GM19372 (cell line): ENCODE measurements around the gene NPB.

Source experiments
- ATAC-seq: cut with Tn5 transposase; IDR thresholded peaks from one replicate; pipeline ENCODE4 v1.9.1; 2021; ENCODE audit warnings: mild to moderate bottlenecking, low read depth, moderate library complexity; ENCODE audit not compliant: unreplicated experiment

NPB gene

DNA sequence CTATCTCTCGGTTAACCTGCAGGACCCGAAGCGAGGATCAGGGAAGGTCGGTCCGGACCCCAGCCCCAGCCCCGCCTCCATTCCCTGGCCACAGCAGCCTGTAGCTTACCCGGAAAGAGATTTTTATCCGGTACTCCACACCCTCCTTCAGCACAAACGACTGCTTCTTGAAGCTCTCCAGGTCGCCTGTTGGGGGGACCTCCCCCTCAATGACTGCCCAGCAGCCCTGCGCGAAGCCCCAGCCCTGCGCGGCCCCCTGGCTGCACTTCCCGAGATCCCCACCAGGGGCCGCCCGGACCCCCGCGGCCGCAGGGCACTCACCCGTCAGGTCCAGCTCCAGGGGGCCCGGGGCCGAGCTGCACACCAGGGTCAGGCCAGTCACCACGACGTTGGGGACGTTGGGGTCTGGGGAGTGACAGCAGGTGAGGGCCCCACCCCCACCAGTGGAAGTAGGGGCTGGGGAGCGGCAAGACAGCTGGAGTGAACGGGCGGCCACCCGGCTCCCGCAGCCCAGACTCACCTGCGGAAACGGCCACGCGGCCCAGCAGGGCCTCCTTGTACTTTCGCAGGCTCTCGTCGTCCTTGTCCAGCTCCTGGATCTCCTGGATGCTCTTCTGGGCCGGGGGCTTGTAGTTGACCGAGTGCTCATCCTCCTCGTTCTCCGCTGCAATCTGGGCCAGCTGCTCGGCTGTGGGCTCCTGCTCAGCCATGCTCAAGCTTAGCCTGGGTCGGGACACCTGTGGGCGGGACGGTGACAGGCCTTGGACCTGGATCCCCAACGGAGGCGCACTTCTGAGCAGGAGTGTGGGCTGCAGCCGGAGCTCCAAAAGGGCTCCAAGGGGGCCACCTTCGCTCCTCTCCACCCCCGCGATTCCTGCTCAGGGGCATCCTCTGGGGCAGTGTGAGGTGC, 32.6 kb upstream of the NPB start:
- no peak for ATAC-seq

DNA sequence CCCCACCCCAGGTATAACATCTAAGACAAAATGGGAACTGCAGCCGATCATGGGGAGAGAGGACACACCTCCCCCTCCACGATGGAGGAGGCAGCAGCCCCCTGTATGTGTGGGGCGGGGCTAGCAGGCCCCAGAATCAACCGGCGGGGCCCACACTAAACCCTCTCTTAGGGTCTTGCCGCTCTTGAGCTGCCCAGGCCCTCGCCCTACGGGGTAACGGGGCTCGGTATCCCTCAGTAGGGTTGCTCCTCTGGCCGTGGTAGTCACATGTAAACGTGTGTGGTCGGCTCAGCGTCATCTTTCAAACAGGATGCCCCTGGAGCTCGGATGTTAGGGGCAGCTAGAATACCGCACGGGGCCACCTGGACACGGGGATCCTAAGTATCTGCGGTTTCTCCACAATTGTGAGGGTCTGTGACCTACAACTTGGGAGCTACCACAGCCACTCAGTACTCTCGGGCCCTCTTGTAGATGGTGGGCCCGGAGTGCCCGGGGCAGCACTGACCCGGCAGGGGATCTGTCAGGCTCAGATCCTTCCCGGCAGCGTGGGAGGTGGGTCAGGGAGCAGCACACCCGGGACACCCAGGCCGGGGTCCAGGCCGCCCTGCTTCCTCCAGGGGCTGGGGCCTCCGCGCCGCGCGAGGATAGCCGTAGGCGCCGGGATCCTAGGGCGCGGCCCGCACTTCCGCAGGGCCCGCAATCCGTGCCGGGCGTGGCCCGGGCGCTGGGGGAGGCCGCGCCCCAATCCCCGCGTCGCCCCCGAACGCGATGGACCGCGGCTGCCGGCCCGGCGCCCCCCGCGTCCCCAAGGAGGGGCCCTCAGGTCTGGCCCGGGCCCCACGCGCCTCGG, 31.7 kb upstream of the NPB start:
- peak; percentile 9 for ATAC-seq

DNA sequence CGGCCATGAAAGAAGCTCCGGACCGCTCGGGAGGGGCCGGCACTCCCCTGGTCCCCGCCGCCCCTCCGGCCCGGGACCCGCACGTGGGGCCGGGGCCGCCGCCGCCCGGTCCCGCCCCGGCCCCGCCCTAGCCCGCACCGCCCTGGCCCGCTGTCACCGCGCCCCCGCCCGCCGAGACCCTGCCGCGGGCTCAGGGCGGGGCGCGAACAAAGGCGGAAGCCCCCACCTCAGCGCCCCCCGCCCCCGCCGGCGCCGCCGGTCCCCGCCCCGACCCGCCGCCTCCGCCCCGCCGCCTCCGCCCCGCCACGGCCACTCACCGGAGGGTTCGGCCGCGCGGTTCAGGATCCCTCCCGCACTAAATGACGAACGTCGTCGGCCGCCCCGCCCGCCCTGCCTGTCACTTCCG, 31.1 kb upstream of the NPB start, which contains the start of gene ARHGDIA:
Gene ARHGDIA, minus strand, starts transcription at position 357 of the 406 bp plus-strand sequence. CDS start 1,407 bp downstream, outside the sequence.
- ATAC-seq = peak; percentile 27

DNA sequence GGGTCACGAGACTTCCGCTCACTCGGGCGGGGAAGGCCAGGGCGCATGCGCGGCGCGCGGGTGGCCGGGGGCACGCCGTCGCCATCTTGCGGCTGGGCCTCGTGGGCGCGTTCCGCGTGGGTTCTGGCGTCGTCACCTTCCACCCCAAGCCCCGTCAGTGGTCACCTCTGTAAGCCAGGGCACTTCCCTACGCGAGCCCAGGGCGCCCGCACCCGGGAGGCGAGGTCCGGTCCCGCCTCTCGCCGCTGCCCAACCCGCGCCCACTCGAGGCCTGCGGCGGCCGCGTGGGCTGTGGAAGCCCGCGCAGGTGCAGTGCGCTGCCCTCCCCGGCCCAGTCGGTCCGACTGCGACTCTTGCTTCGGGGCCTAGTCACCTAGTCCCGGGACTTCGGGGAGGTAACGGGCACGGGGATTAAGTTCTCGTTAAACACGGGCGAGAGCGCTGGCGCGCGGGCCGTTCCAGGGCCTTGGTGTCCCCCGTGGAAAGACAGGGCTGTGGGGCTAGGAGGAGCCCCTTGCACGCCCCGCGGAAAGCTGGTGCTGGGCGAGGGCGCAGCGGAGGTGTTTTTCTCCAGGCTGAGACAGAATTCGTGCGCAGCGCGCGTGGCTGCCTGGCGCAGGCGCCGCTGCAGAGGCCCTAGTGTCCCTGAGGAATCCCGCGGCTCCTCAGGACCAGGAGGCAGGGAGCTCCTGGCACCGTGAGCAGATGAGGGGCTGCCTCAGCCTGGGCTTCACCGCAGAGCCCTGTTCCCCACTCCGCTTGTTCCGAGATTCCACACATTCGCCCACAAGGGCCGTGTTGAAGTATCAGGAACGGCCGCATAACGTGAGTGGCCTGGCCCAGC, 30.4 kb upstream of the NPB start:
- ATAC-seq = peak; percentile 56

DNA sequence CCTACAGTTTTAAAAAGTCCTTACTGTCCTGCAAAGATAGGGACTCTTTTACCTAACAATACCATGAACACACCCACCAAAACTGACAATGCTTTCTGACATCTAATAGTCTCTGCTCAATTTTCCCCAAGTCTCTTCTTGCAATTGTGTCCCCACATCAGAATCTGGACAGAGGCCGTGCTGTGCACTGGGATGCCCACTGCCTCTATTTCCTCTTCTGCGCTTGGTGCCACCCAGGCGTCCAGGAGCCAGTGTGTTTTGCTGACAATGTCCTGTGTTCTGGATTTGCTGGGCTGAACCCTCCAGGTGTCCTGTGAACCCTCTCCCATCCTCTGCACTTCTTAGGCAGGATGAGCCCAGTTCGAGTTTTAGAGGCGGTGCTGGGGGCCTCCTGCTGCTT, 24.5 kb upstream of the NPB start:
- no peak for ATAC-seq

DNA sequence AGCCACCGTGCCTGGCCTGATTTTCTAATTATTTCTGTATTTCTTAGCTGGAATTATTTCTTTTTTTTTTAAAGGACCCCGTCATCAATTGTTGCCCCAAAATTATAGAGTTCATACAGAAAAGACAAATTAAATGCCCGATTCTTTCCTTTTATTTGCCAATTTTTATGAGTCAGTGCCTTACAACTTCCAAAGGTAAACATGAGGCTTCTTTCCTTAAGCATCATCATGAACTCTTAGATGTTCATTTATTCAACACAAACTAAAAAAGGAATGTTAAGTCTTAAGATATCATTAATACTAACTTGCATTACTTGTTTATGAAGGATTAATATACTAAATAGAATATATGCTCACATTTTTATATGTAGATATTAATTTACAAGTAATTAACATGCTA, 23.7 kb upstream of the NPB start:
- no peak for ATAC-seq

DNA sequence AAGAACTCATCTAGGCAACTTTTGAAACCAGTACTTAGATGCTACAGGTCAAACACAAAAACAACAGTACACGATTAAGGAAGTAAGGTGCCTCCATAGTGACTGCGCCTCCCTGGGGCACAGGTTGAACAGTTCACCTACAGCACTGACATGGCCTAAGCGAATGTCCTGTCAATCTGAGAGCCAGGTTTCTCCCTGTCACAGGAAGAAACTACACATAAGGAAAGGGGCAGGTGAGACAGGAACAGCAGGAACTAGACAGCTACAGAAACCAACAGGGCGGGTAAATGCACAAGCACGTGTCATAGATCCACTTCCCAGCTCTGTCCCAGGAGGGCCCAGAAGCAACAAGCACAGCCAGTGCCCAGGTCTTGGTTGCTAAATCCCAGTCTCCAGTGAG, 22.9 kb upstream of the NPB start:
- ATAC-seq = no peak

DNA sequence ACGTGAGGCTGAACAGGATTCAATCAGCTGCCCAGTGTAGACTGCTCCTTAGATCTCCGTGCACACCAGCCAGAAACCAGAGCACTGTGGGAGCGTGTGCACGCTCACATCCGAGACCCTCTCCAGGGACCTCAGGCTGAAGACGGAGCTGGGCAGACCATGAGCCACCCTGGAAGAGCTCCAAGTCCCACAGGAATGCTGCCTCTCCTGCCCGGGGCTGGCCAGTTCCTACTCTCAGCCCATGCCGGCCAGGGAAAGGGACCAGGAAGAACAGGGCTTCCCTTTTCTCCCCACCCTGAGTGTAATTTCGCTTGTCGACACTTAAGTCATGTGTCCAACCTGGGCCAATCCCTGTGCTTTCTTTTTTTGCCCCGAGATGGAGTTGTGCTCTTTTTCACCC, 17.5 kb upstream of the NPB start:
- no peak for ATAC-seq

DNA sequence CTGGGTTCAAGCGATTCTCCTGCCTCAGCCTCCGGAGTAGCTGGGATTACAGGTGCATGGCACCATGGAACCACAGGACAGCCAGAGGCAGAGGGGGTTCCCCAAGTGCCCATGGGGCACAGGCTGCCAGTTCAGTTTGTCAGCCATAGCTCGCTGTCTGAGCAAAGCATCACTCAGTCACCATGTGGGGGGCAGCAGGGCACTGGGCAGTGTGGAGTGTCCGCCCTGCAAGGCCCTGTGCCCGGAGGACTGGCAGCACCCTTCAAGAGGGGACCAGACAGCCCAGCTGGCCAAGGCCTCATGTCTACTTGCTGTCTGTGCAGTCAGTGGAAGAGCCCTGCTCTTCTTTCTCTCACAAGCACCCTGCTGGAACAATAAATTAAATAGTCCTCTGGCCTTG, 17.1 kb upstream of the NPB start:
- ATAC-seq = no peak

DNA sequence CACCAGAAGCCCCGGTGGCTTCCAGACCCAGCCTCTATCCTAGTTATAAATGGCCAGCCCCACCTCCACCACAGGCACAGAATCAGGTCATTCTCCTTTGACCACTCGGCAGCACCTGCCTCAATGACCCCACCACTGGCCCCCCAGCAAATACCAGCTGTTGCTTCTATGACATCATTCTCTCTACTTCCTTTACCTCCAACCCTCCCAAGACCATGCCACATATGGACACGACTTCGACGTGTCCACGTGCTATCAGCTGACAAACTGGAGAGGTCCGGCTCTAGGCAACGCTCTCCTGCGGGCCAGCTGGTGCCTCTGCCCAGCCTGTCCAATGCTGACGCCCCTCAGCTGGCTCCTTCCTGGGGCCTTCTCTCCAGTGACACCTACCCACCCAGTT, 16.6 kb upstream of the NPB start:
- ATAC-seq = no peak

DNA sequence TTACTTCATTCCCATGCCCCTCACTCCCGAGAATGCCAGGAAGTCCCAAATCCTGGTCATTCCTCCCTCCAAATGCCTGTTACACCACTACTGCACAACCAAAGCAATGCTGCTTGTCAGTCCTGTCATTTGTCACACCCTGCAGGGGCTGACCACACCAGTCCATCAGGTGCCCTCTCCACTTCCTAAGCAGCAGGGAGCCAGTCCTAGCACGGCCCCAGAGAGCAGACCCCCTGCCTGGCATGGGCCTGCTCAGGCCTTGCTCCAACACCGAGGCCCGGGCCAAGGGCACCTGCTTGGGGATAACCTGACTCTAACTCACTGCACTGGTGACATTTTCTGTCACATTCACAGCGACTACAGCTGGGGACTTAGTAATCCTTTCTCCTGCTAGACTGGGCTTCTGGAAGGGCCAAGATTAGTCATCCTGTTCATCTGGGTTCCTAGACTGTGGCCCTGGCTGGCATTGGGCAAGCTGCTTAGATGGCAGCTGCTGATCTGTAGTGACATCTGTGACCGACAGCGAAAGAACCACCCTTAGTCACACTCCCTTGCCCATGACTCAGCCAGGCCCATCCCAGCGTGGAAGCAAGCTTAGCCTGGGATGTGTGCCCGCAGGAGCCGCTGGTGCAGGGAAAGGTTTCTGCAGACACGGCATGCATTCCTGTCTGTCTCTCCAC, 16.0 kb upstream of the NPB start:
- no peak for ATAC-seq

DNA sequence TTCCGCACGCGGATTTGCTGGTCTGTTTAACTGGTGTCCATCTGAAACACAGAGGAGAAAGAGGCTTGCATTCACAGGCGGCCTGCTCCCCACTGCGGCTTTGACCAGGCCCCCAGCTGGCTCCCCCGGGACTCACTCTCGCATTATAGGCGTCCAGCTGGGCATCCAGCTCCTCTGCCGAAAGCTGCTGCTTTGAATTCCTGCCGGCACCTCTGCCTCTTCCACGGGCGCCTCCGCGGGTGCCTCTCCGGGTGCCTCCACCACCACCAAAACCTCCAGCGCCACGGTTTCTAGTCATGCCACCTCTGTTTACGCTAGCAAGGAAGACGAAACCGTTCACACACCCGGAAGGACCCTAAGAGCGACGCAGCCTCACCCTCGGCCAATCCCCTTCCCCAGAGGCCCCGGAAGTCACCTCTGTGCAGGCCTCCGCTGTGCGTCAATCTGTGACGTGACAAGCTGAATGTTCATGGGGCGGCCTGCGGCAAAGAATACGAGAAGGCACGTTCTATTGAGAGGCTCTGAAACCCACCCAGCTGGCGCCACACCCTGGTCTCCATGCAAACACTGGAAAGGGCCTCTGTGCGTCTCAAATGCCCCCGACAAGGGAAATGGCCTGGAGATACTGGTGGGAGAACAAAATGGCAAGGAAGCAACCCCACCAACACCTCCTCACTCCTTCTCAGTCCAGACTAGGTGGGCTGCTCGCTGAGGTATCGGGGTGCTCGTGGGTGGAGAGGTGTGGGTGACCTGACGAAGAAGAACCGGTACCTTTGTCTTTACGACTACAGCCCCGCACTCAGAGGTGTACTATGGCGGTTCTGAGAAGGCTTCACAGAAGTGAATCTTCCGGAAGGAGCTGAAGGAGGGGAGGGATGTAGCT, 13.7 kb upstream of the NPB start:
- no peak for ATAC-seq

DNA sequence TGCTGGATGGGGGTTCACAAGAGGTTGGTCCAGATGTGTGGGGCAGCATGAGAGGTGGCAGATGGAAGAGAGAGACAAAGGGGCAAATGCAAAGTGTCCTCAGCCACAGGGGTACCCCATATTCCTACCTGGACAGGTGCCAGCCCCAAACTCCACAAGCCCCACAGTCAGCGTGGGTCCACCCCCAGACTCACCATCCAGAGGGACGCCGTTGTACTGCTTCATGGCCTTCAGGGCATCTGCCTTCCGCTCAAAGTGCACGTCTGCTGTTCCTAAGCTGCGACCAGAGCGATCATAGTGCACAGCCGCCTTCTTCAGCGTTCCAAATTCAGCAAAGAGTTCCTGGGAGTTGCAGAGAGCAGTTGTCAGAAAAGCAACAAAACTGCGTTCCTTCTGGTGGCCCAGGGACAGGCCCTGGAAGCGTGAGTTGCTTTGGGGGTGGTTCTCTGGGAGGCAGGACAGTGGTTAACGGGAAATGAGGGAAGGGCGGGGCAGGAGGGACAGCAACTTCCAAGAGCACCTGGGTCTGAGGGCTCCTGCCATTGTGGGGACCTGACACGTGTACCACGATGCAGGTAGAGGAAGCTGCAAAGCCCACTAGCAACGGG, 12.9 kb upstream of the NPB start:
- ATAC-seq = no peak

DNA sequence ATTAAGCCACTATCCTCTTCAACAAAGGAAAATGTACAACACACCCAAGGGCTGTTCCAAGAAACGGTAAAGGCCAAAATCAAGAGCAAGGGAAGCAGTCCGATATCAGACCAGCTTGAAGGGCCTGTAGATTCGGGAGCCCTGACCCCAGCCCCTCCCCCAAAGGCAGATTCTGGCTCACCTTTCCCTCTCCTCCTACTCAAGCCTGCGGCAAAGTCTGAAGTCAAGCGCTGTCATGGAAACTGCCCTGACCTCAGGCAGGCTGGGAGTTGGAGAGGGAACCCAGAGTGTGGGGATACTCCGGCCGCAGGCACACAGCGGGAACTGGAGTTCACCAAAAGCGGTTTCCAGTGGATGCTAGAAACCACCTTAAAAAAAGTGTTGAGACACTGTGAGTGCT, 12.4 kb upstream of the NPB start:
- ATAC-seq = no peak

DNA sequence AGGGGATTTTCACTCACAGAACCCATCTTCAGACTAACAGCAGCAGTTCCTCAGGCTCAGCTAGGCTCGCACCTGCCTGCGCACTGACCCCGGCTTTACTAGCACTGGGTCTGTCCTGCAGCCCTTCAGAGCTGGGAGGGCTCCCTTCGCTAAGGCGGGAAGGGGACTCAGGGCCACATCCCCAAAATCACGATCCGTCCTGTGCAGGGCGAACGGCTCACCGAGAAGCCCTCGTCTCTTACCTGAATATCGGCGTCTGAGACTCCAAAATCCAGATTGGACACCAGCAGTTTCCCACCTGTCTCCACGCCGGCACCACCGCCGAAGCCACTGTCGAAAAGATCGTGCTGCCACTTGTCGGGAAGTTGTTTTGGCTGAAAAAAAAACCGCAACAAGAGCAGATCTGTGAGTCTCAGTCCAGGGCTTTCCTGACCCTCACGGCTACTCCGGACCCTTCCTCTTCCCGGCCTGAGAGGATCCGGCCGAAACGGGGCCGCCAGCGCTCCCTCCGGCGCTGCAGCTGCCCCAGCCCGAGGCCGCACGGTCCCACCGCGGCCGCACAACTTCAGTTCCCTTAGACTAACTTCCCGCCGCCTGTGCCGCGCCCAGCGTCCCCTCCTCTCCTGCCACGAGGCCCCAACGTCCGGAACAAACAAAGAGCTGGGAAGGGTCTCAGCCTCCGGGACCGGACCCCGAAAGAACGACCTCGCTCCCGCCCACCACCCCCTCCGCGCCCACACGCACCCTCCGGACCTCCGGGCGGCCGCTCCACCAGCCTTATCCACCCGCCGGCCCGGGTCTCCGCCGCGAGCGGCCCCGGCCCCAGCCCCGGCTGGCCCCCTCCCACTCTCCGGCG, 11.4 kb upstream of the NPB start:
- ATAC-seq = no peak

DNA sequence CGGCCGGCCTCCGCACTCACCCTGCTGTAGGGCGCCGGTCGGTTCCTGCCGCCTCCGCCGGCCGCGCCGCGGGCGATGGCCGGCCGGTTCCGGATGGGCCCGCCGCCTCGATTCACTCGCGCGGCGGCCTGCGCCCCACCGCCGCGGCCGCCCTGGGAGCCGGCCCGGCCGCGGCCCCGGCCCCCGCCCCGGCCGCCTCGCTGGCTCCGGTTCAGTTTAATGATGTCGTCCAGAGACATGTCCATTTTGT, 10.8 kb upstream of the NPB start:
- peak; percentile 22 for ATAC-seq

DNA sequence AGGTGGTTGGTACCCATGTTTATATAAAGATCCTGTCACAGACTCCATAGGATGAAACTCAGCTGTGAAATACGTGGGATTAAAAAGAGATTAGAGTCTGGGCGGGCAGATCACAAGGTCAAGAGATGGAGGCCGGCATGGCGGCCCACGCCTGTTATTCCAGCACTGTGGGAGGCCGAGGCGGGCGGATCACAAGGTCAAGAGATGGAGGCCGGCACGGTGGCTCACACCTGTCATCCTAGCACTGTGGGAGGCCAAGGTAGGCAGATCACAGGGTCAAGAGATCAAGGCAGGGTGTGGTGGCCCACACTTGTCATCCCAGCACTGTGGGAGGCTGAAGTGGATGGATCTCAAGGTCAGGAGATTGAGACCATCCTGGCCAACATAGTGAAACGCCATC, 6.6 kb upstream of the NPB start:
- no peak for ATAC-seq
